Measurements from ENCODE around the gene FAM151A. TPM values are rescaled to one million over a fixed set of nuclear protein-coding genes. Genes with fewer than 3 reads are reported as not detected.
A peak's percentile ranks its signal among the peaks of the same experiment; 100 is the strongest.

FAM151A gene
- total and polyA plus RNA-seq, 2 of the 13 experiments (the other 11 are each of a cell fraction or from before 2014, with no cell fraction given), result 0.29 to 3.6 TPM

GRCh38 chr1:54649130-54649898 is 26.0 kb upstream of the FAM151A start (continued):
- TF ChIP-seq ATF2 (CRISPR knock-in tag; IDR thresholded peaks at IDR 0.05), result peak; percentile 70
- no peak for TF ChIP-seq CREB1 (IDR thresholded peaks at IDR 0.05)
- 0 out of 2 replicates have a peak, but pooled peaks have one; percentile 5 for TF ChIP-seq CREB1 (CRISPR knock-in tag; IDR thresholded peaks at IDR 0.05)
- peak; percentile 51 to 68; a peak in 3 of 4 replicates for TF ChIP-seq NR2F1 (CRISPR knock-in tag; IDR thresholded peaks at IDR 0.05)
- peak; percentile 67; the same call in 1 of the 2 replicates for TF ChIP-seq KDM6A (CRISPR knock-in tag; IDR thresholded peaks at IDR 0.05; ENCODE audit: low read depth)
- TF ChIP-seq HMG20A (CRISPR knock-in tag; IDR thresholded peaks at IDR 0.05; ENCODE audit: borderline replicate concordance), result peak; percentile 32; the same call in 1 of the 2 replicates
- TF ChIP-seq GFI1 (CRISPR knock-in tag; IDR thresholded peaks at IDR 0.05; ENCODE audit: borderline replicate concordance), result peak; percentile 89
- no peak for TF ChIP-seq JDP2 (CRISPR knock-in tag; IDR thresholded peaks at IDR 0.05; ENCODE audit: borderline replicate concordance)
- TF ChIP-seq ZSCAN31 (CRISPR knock-in tag; IDR thresholded peaks at IDR 0.05; ENCODE audit: low read depth), result peak; percentile 40; the same call in 1 of the 2 replicates
- TF ChIP-seq KLF16 (CRISPR knock-in tag; IDR thresholded peaks at IDR 0.05), result no peak
- TF ChIP-seq ZNF407 (CRISPR knock-in tag; IDR thresholded peaks at IDR 0.05; ENCODE audit: not compliant biosample characterization), result no peak
- TF ChIP-seq ZNF574 (CRISPR knock-in tag; IDR thresholded peaks at IDR 0.05), result peak; percentile 47; the same call in 1 of the 2 replicates
- TF ChIP-seq SYNCRIP (IDR thresholded peaks at IDR 0.05; ENCODE audit: insufficient read depth, low read depth, low read length), result no peak

Measured in HepG2 (cell line).